Heart left ventricle (tissue), 13 donors: Measurements from ENCODE around the gene UBE2E3.

Source experiments
- CTCF ChIP-seq, 12 donors: fragments of 200-600 bp; sonication (generic) in 4 of 12; IDR thresholded peaks; one replicate each; pipeline versions ENCODE4 v1.5.0 to v1.8.0; 2018 to 2022; ENCODE audit warnings: antibody characterized with exemption in 12 of 12, mild to moderate bottlenecking in 5 of 12
- POLR2A ChIP-seq, 2 donors: fragments of 450-650 bp; IDR thresholded peaks; one replicate each; pipeline ENCODE4 v1.6.1; 2017; ENCODE audit warnings: antibody characterized with exemption in 2 of 2, mild to moderate bottlenecking in 2 of 2, moderate library complexity in 2 of 2
- donor health status: ischemic (EF 13 %, LVEDD 7.1; RV severe dilation, severe dysfunction).
- donor health status: DM: no; HTN: yes; CAD: no.
- donor health status: DM: no; HTN: no; CAD: no.
- donor health status: ischemic (EF 25% LVEDD 6.9; RV normal size, moderate dysfunction).
- donor health status: ischemic (EF 25% LVEDD 5.7; RV mildly dilated, moderate dysfunction).
- donor health status: ischemic (EF 35%, LVEDD 5.7; RV mildly dilated, moderate dysfunction).
- donor health status: nonischemic (EF 11% LVEDD 7.7; RV severe dilation, severe dysfunction).
- donor health status: DM: yes; HTN: yes; CAD: no.
- donor health status: PGD.
- donor health status: ischemic (EF 29% LVEDD 5.4; RV normal size, mild dysfunction).
- donor health status: nonischemic (EF 23%, LVEDD 6.1; RV moderate dilation, normal function).

GRCh38 chr2:181095486-181095885 is 115.1 kb downstream of the UBE2E3 start:
- no peak for TF ChIP-seq CTCF (IDR thresholded peaks at IDR 0.05)
- TF ChIP-seq POLR2A (IDR thresholded peaks at IDR 0.05): no peak
